SK-N-MC (cell line): Measurements from ENCODE around the gene IRF6.

Experiments used
- DNase-seq: peaks from one replicate; pipeline ENCODE4 v3.0.0-alpha.2; 2011; ENCODE audit warnings: low read depth, low spot score
- H3K27ac ChIP-seq: fragments of 200-600 bp; sonication (generic); 2 replicates; pipeline ENCODE4 v1.5.1; 2016; ENCODE audit warnings: mixed run types
- H3K36me3 ChIP-seq: fragments of 200-600 bp; sonication (generic); 2 replicates; pipeline ENCODE4 v1.6.1; 2017; ENCODE audit warnings: antibody characterized with exemption, low read length, mixed read lengths; ENCODE audit not compliant: insufficient read depth
- H3K4me3 ChIP-seq: fragments of 200-600 bp; sonication (generic); 2 replicates; pipeline ENCODE4 v1.5.1; 2016
- H3K9ac ChIP-seq: fragments of 200-600 bp; sonication (generic); 2 replicates; pipeline ENCODE4 v1.8.0; 2017; ENCODE audit warnings: mixed run types, mixed read lengths; ENCODE audit not compliant: insufficient read length
- H3K9me3 ChIP-seq: fragments of 200-600 bp; sonication (generic); 2 replicates; pipeline ENCODE4 v1.6.1; 2017; ENCODE audit warnings: low read depth, mild to moderate bottlenecking, antibody characterized with exemption, low read length, moderate library complexity, mixed read lengths
- EZH2 ChIP-seq: fragments of 200-600 bp; sonication (generic); IDR thresholded peaks from one replicate; pipeline ENCODE4 v1.6.1; 2017; ENCODE audit warnings: antibody characterized with exemption
- FOXP2 ChIP-seq: optimal IDR thresholded peaks from 2 replicates; pipeline ENCODE3; 2011; ENCODE audit warnings: mild to moderate bottlenecking, moderate library complexity; ENCODE audit not compliant: insufficient read depth; ENCODE audit errors: extremely low read length, control extremely low read depth
- POLR2AphosphoS5 ChIP-seq: IDR thresholded peaks from 2 replicates; pipeline ENCODE4 v1.6.1; 2012; ENCODE audit warnings: mild to moderate bottlenecking, low read depth, low read length, borderline replicate concordance

IRF6 gene

DNA sequence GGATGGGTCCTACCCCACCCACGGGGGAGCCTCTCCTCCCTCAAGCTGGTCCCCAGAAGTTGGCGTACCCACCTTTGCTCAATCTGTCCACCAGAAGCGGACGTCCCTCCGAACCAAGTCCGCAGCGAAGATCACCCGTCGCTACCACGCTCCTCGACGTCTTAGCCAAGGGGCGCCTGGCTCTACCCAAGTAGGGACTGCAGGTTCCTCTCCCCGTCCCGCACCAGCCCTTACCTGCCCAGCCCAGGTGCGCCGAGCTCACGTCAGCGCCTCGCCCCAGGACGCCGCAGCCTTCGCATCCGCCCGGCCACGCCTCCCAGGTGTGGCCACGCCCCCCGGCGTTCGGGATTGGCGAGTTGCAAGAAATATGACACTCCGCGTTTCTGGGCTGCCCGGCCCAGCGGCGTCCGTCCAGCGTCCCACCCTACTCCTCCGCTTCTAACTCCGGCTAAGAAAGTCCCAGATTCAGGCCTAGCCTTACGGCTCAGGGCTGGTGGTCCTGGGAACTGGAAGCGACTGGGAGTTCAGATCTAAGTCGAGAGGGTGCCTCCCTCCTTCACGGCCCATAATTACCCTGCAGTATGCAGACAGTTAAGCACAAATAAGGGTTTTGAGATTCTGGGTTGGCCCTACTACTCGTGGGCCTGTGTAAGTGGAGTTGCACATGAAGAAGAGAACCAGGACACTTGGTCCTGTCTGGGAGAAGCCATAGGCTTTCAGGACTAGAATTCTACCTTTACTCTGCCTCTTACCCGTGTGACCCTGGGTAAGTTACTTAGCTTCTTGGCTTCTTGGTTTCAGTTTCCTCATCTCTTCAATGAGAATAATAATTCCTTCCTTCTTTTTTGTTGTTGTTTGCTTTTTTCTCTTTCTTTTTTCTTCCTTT is at the start of gene IRF6:
IRF6 (minus strand) TSS at position 268 of the 886 bp plus-strand sequence. CDS start 4,729 bp downstream, outside the sequence.
- Histone ChIP-seq H3K9ac (no peak within 1 kb of the TSS), H3K4me3 (no peak within 1 kb of the TSS), H3K27ac (no peak within 1 kb of the TSS), H3K9me3 (no peaks in the 10 kb centered on the region), H3K36me3 (no peaks in the 10 kb centered on the region)
- no peak for DNase-seq
- TF ChIP-seq EZH2 = no peak
- no peak; the same call in 1 of the 2 replicates for TF ChIP-seq POLR2AphosphoS5
- no peak for TF ChIP-seq FOXP2

DNA sequence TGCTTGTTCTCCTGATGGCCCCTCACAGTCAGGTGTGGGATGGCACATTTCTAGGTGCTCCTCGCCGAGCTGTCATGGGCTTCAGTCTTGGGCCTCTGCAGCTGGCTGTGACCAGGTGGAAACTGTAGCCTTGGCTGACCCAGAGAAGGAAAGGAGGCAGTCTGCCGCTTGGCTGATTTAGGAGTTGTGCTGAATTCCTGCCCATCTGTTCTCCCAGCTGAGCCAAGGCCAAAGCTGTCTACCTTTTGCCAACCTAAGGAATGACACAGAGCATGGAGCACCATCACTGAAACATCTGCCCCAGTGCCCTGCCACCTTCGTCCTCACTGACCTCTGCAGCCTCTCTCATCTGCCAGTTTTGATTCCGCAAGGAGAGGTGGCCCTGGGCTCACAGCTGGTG is 49.7 kb upstream of the IRF6 start:
- no peak overlapping the region for H3K4me3 ChIP-seq
- no peak for TF ChIP-seq FOXP2
- no peak for TF ChIP-seq POLR2AphosphoS5
- TF ChIP-seq EZH2 = no peak
- H3K9me3 ChIP-seq = no peaks in the 10 kb centered on the region
- no peak for DNase-seq
- H3K9ac ChIP-seq = no peak overlapping the region
- H3K27ac ChIP-seq = no peak overlapping the region
- H3K36me3 ChIP-seq = peaks cover 34% of the 10 kb centered on the region

DNA sequence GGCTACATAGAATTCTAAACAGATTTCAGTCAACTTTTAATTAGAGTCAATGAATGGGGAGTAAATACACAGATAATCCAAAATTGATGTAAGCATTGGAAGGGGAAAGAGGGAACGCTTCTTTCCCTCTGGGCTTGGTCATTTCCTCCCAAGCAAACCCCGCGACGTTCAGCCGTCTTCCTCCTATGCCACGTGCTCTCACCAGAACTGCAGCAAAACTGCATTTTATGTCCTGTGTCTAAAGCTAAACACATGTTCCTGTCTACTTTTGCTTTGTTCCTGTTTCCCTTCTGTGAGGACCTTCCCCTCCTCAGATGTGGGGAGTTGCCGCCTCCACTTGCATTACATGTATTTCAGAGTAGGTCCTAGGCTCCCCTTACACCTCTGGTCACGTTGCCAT is 49.1 kb upstream of the IRF6 start:
- no peak overlapping the region for H3K27ac ChIP-seq
- no peak overlapping the region for H3K4me3 ChIP-seq
- no peak overlapping the region for H3K9ac ChIP-seq
- TF ChIP-seq EZH2 (no peak), POLR2AphosphoS5 (no peak), FOXP2 (no peak)
- no peak for DNase-seq
- no peaks in the 10 kb centered on the region for H3K9me3 ChIP-seq
- peaks cover 37% of the 10 kb centered on the region for H3K36me3 ChIP-seq

DNA sequence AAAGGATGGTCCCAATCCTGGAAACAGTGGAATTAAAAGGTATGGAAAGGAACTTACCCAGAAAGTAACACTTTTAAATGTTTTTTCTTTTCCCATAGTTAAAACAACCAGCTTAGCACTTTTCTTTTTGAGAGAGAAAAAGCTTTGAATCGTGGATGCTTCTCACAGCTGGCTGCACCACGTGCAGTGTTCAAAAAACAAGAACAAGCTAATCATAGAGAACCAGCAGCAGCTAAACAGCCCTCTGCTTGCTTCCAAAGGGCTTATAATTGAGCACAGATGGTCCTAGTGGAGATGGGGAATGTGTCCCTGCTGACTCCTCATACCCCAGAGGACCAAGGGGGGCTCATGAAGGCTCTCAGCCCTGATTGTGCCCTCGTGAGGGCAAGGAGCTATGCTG is 48.3 kb upstream of the IRF6 start:
- Histone ChIP-seq H3K27ac (no peak overlapping the region), H3K9ac (no peak overlapping the region), H3K4me3 (no peak overlapping the region), H3K9me3 (no peaks in the 10 kb centered on the region), H3K36me3 (peaks cover 39% of the 10 kb centered on the region)
- DNase-seq = no peak
- no peak for TF ChIP-seq FOXP2
- TF ChIP-seq EZH2 = no peak
- no peak for TF ChIP-seq POLR2AphosphoS5

DNA sequence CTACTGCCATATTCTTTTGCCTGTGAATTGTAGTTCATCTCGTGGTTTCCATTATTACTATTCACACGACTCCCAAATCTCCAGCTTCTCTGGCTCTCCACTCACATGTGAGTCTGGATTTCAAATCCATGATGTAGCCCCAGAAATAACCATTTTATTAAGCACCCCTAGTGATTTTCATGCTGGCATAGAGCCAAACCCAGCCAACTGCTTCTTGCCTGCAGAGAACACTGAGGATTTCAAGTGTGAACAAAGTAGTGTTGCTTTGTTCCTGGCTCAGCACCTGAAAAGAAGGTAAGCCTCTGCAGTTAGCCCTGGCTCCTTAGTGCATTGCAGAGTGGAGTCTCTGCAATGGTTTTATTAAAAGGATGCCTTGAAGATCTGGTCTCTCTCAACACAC is 47.7 kb upstream of the IRF6 start:
- DNase-seq = no peak
- no peak for TF ChIP-seq FOXP2
- no peak for TF ChIP-seq EZH2
- TF ChIP-seq POLR2AphosphoS5 = no peak
- no peak overlapping the region for H3K4me3 ChIP-seq
- H3K27ac ChIP-seq = no peak overlapping the region
- peaks cover 39% of the 10 kb centered on the region for H3K36me3 ChIP-seq
- H3K9ac ChIP-seq = no peak overlapping the region
- H3K9me3 ChIP-seq = no peaks in the 10 kb centered on the region

DNA sequence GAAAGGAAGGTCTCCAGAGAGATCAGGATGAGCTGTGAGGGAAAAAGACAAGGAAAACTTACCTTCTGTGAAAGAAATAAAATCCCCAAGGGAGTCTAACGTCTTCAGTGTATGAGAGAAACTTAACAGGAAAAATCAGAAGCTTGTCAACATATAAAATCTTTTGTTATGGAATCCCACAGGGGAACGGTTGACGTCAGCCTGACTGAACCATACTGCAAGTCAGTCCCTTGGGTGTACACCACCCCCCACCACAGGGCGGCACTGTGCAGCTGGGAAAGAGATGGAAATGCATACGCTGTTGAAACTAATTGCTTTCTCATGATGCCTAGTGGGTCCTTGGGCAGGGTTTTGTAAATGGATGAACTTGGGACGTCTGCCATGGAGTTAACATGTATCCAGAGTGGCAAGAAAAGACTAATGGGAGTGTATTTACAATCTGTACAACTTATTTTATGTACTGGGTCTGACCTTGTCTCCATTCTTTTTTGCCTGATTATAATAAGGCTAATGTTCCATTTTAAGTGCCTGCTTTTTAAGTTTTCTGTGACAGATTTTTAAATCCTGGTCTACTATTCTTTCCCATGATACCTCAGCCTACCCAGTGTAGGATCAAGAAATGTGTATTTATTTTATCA is 44.5 kb upstream of the IRF6 start:
- peaks cover 57% of the 10 kb centered on the region for H3K36me3 ChIP-seq
- H3K27ac ChIP-seq = peak overlapping the region; percentile 72
- H3K9me3 ChIP-seq = no peaks in the 10 kb centered on the region
- DNase-seq = peak; percentile 66
- peak overlapping the region; percentile 30 for H3K9ac ChIP-seq
- TF ChIP-seq FOXP2 (peak; percentile 79), EZH2 (no peak)
- no peak overlapping the region for H3K4me3 ChIP-seq

DNA sequence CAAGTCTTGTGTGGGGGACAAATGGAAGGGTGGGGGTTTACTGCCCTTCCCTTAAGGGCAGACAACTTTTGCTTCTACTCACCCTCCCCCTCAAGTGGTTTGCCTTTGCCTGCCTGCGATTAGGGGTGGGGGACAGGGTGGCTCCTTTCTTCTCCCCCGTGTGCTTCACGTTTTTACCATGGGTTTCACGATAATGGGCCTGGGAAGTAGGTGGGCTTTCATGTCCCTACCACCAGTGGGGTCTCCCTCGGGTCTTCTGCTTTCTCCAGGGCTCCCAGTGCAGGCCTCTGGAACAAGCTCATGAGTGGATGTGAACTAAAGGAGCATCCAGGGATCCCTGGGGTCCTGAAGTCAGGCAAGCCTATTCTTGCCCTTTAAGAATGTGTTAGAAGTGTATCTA is 43.4 kb upstream of the IRF6 start:
- no peak for DNase-seq
- Histone ChIP-seq H3K27ac (no peak overlapping the region), H3K9ac (no peak overlapping the region), H3K9me3 (no peaks in the 10 kb centered on the region), H3K4me3 (no peak overlapping the region), H3K36me3 (peaks cover 66% of the 10 kb centered on the region)
- no peak for TF ChIP-seq FOXP2
- TF ChIP-seq POLR2AphosphoS5 = no peak
- TF ChIP-seq EZH2 = no peak

DNA sequence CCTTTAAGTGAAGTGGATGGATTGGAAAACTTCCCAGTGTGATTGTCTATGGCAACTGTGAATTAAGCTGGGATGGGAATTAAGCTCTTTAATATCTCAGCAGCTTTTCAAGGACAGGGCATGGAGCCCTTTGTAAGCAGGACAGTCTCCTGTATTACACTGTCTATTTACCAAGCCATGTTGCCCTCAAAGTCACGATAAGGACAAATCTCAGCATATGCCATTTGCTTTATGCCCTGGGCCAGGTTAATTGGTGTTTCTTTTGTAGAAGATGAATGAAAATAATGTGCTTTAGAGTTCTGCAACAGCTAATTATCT is 39.4 kb upstream of the IRF6 start:
- DNase-seq = no peak
- TF ChIP-seq POLR2AphosphoS5 = no peak
- no peak for TF ChIP-seq FOXP2
- no peak for TF ChIP-seq EZH2
- H3K9me3 ChIP-seq = no peaks in the 10 kb centered on the region
- H3K4me3 ChIP-seq = no peak overlapping the region
- no peak overlapping the region for H3K27ac ChIP-seq
- H3K36me3 ChIP-seq = peaks cover 69% of the 10 kb centered on the region
- H3K9ac ChIP-seq = no peak overlapping the region
